CD4-positive, alpha-beta T cell treated with Interleukin-17A for 4 hours (primary cell): ENCODE results near the gene C11orf98.
"Not testable (repeated sequence)": the region's sequence is repeated elsewhere in the genome, so short reads cannot be mapped to it uniquely, and the experiment has no call there.

Experiments used
- DNase-seq: peaks from one replicate; pipeline ENCODE4 v3.0.0-alpha.2; 2020; ENCODE audit warnings: mixed read lengths

C11orf98 gene

DNA sequence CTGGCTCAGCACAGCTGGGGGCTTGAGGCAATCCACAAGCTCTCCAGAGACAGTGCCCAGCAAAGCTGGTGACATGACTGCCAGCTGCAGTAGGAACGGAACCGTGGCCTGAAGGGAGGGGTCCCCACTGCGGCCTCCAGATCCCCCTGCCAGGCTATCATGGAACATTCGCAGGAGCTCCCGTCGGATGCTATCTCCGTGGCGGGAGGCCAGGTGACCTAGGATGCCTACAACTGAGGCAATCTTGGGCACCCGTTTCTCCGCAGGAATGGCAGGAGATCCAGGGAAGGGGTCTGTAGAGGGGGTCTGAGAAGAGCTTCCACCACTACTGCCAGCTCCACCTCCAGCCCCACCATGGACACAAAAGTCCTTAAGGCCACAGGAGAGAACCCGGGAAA, 16.0 kb downstream of the C11orf98 start:
- no peak for DNase-seq

GRCh38 chr11:62648185-62648966, 16.6 kb downstream of the C11orf98 start:
- no peak for DNase-seq

DNA sequence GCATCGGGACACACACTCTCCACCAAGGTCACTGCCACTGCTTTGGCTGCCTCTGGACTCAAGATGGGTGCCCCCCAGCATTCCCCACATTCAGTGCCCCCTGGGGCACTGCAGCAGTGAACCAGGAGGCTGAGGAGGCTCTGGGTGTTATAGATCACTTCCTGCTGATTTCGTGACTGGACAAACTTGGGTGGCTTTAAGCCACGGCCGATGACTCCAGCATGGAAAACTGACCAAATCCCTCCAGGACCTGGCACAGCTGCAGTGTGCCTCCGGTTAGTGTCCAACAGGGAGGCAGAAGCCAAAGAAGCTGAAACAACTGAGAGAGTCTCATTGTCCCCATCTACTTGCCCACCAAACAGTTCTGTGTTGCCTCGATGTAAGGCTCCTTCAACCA, 17.4 kb downstream of the C11orf98 start:
- no peak for DNase-seq

DNA sequence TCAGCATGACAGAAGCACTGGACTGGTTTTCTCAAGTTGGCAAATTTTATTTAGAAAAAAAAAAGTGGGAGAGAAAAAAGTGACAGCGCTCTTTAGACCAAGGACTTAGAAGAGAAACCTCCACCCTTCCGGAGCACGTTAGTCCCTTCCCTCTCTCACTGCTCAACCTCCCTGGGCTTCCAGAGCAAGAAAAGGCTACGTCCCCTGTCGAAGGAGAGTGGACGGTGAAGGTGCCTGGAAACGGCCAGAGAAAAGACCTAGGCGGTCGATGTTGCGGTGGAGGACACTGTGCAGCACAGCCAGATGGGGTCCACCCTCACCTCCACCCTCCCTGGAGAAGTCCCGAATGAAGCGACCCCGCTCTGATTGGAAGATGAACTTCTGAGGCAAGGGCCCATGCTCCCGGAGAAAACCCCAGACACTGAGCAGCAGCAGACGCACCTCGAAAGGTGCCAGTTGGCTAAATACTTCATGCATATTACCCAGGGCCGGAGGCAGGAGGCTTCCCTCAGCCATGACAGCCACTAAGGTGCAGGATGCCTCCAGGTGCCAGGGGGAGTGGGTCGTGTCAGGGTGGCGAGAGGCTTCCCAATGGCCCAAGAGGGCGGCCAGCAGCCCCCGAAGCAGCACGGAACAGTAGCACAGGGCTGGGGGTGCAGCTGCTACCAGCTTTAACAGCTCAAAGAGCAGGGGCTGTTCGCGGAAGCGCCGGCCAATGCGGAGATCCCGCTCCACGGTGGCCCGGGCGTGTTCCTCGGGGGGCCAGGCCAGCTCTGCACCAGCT, 18.0 kb downstream of the C11orf98 start:
- no peak for DNase-seq

GRCh38 chr11:62645946-62646824, 18.8 kb downstream of the C11orf98 start, which contains the start of gene GANAB:
TSS of gene GANAB (minus strand) at chr11:62646613. CDS start at chr11:62646599, 14 bp downstream.
- peak; percentile 100 for DNase-seq

DNA sequence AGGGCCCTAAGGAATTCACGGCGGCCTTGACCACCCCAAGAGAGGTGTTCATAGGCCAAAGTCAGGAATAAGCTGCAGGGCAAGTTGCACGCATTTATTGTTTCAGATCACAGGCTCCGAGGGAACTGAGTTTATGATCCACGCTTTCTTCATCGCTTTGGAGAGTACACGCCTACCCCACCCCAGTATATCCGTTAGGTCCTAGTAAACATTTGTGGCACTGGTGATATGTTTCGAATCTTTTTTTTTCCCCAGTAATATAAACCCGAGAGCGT, 19.4 kb downstream of the C11orf98 start:
- no peak for DNase-seq

GRCh38 chr11:62644220-62644619, 20.8 kb downstream of the C11orf98 start:
- DNase-seq: no peak

GRCh38 chr11:62632492-62632891, 32.5 kb downstream of the C11orf98 start:
- DNase-seq: no peak

- no peak for DNase-seq
Observed at GRCh38 chr11:62627713-62628112, 37.3 kb downstream of the C11orf98 start.

GRCh38 chr11:62622476-62623089, 42.4 kb downstream of the C11orf98 start:
- peak; percentile 17 for DNase-seq

DNA sequence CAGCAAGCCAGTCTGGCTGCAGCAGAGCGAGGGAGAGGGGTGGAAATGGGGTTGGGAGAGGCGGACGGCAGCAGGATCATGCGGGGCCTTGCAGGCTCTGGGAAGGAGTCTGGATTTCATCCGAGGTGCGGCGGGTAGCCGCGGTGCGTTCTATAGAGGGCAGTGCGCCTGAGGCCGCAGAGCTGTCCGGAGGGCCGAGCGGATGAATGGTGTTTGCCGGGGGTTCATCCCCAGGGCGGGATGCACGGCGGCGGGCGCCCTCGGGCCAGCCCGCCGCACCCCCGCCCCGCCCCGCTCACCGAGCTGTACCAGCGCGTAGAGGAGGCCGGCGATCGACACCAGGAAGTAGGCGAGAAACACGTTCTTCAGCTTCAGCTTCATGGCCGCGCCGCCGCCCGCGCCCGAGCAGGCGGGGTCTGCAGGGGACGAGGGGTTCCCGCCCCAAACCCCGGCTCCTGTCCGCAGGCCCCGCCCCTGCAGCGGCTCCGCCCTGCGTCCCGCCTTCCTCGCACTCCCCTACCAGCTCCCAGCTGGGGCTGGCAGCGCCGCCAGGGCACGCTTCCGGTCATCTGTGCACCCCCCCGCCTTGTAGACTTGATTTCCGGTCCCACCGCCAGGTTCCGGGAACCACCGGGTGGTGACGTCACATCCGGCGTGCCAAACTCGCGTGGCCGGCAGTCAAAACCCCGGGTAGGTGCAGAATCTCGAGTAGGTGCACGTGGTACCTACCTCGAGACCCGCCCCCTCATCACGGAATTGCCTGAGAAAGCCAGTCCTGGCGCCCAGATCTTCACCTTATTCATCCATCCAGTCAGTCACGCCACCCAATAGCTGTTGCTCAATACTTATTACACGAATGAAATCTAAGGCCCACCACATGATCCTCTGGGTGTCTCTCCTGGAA, 43.2 kb downstream of the C11orf98 start, which contains the start of gene B3GAT3:
Gene B3GAT3, minus strand, starts transcription at position 420 of the 904 bp plus-strand sequence. Its CDS starts 39 bp downstream, at position 381.
- DNase-seq: peak; percentile 97

DNA sequence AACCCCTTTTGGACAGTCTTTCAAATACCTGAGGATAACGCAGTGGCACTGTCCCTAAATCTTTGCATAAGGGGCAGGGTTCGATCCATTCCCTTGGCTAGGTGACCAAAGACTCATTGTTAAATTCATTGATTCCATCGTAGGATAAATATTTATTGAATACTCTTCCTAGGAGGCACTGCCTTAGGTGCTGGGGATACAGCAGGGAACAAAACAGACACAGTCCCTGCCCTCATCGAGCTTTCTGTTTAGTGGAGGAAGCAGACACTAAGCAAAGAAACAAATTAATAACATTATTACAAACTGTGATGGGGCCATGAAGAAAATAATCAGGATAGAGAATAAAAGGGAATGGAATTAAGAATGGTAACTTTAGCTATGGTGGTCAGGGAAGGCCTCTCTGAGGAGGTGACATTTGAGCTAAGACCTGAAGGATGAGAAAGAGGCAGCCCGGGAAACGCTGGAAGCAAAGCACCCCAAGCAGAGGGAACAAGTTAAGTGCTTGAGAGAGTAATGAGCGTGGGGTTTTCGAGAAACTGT, 43.9 kb downstream of the C11orf98 start:
- DNase-seq: no peak

DNA sequence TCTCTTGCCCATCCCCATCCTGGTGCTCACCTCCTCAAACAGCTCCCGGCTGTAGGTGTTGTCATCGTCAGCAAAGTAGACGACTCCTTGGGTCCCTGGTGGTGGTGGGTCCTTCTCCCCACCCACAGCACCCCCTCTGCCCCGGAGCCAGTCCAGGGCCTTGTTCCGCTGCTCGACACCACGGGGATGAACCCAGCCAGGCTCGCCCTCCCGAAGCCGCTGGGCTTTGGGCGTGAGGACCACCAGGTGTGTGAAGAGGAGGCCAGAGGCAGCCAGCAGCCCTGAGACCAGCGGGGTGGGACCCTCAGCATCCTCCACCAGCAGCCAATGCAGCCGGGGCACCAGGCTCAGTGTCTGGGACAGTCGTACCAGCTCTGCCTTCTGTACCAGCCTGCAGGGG, 48.1 kb downstream of the C11orf98 start:
- DNase-seq: not testable (repeated sequence)

- no peak for DNase-seq
Observed at GRCh38 chr11:62615521-62615920, 49.5 kb downstream of the C11orf98 start.

GRCh38 chr11:62614275-62614674, 50.7 kb downstream of the C11orf98 start:
- DNase-seq: peak; percentile 50

GRCh38 chr11:62613291-62613778, 51.7 kb downstream of the C11orf98 start:
- DNase-seq: no peak
